Mesenchymal stem cell (in vitro differentiated cells and primary cell): ENCODE results near the gene TSHZ1.
"Not testable (repeated sequence)": the region's sequence is repeated elsewhere in the genome, so short reads cannot be mapped to it uniquely, and the experiment has no call there.

ENCODE experiments used
- DNase-seq: peaks from one replicate; pipeline ENCODE4 v3.0.0-alpha.2; 2013
- H2AFZ ChIP-seq: one replicate; pipeline ENCODE4 v1.6.1; 2013; ENCODE audit warnings: low read depth, mild to moderate bottlenecking, control low read depth, inconsistent platforms, low read length, moderate library complexity
- H2AK5ac ChIP-seq: 2 replicates; pipeline ENCODE4 v1.6.1; 2013; ENCODE audit warnings: low read length, moderate library complexity, mild to moderate bottlenecking, inconsistent platforms; ENCODE audit not compliant: severe bottlenecking
- H2BK120ac ChIP-seq: one replicate; pipeline ENCODE4 v1.6.1; 2013; ENCODE audit warnings: low read depth, mild to moderate bottlenecking, inconsistent platforms, low read length, moderate library complexity
- H2BK12ac ChIP-seq, 2 experiments: one replicate each; pipeline ENCODE4 v1.6.1; 2013; ENCODE audit warnings: inconsistent platforms in 2 of 2, low read length in 2 of 2, mild to moderate bottlenecking in 2 of 2, moderate library complexity in 2 of 2, control low read depth in 1 of 2
- H2BK15ac ChIP-seq: one replicate; pipeline ENCODE4 v1.6.1; 2013; ENCODE audit warnings: mild to moderate bottlenecking, low read depth, inconsistent platforms; ENCODE audit not compliant: poor library complexity, severe bottlenecking
- H2BK5ac ChIP-seq: 2 replicates; pipeline ENCODE4 v1.6.1; 2013; ENCODE audit warnings: low read depth, mild to moderate bottlenecking, low read length, control low read depth, inconsistent platforms; ENCODE audit not compliant: poor library complexity, severe bottlenecking
- H3K14ac ChIP-seq, 2 experiments: one replicate each; pipeline ENCODE4 v1.6.1; 2013; ENCODE audit warnings: inconsistent platforms in 2 of 2, low read length in 2 of 2, control low read depth in 1 of 2, mild to moderate bottlenecking in 1 of 2, moderate library complexity in 1 of 2
- H3K18ac ChIP-seq, 2 experiments: one replicate each; pipeline ENCODE4 v1.6.1; 2013; ENCODE audit warnings: inconsistent platforms in 2 of 2, low read length in 2 of 2, control low read depth in 1 of 2, low read depth in 1 of 2, mild to moderate bottlenecking in 1 of 2
- H3K23ac ChIP-seq, 2 experiments: one replicate each; pipeline ENCODE4 v1.6.1; 2013; ENCODE audit warnings: inconsistent platforms in 2 of 2, low read length in 2 of 2, mild to moderate bottlenecking in 2 of 2, moderate library complexity in 2 of 2, control low read depth in 1 of 2
- H3K27ac ChIP-seq: 2 replicates; pipeline ENCODE4 v1.5.1; 2013; ENCODE audit warnings: mild to moderate bottlenecking, moderate library complexity, low read length, control low read depth, inconsistent platforms; ENCODE audit not compliant: poor library complexity, severe bottlenecking
- H3K27me3 ChIP-seq, 2 experiments: 2 replicates each; pipeline versions ENCODE4 v1.6.1 to v1.7.0; 2013; ENCODE audit warnings: low read length in 2 of 2, mild to moderate bottlenecking in 2 of 2, moderate library complexity in 2 of 2, control low read depth in 1 of 2, inconsistent platforms in 1 of 2; ENCODE audit not compliant: control insufficient read depth in 1 of 2, insufficient read depth in 1 of 2
- H3K36me3 ChIP-seq, 2 experiments: 2 replicates each; pipeline versions ENCODE4 v1.6.1 to v1.7.0; 2013; ENCODE audit warnings: low read length in 2 of 2, control low read depth in 1 of 2, inconsistent platforms in 1 of 2, low read depth in 1 of 2, mild to moderate bottlenecking in 1 of 2; ENCODE audit not compliant: insufficient read depth in 2 of 2, control insufficient read depth in 1 of 2
- H3K4ac ChIP-seq, 2 experiments: one replicate each; pipeline ENCODE4 v1.6.1; 2013; ENCODE audit warnings: inconsistent platforms in 2 of 2, low read length in 2 of 2, mild to moderate bottlenecking in 2 of 2, moderate library complexity in 2 of 2, control low read depth in 1 of 2, low read depth in 1 of 2
- H3K4me1 ChIP-seq: 2 replicates; pipeline ENCODE4 v1.6.1; 2013; ENCODE audit warnings: low read depth, low read length, control low read depth; ENCODE audit not compliant: control insufficient read depth, insufficient read depth
- H3K4me2 ChIP-seq: 2 replicates; pipeline ENCODE4 v1.6.1; 2013; ENCODE audit warnings: low read length, mild to moderate bottlenecking, inconsistent platforms; ENCODE audit not compliant: poor library complexity, severe bottlenecking
- H3K4me3 ChIP-seq, 2 experiments: 2 replicates each; pipeline versions ENCODE4 v1.5.1 to v1.7.0; 2013; ENCODE audit warnings: low read length in 2 of 2, mild to moderate bottlenecking in 2 of 2, control low read depth in 1 of 2, low read depth in 1 of 2; ENCODE audit not compliant: insufficient read depth in 1 of 2
- H3K79me1 ChIP-seq: replicated peaks from 2 replicates; pipeline ENCODE4 v1.6.1; 2013; ENCODE audit warnings: mild to moderate bottlenecking, control low read depth, low read length, inconsistent platforms; ENCODE audit not compliant: poor library complexity, severe bottlenecking
- H3K9ac ChIP-seq: 2 replicates; pipeline ENCODE4 v1.7.0; 2013; ENCODE audit warnings: mild to moderate bottlenecking, low read length, moderate library complexity
- H3K9me3 ChIP-seq: 2 replicates; pipeline ENCODE4 v1.7.0; 2013; ENCODE audit warnings: mild to moderate bottlenecking, low read length; ENCODE audit not compliant: control insufficient read depth
- H4K8ac ChIP-seq: one replicate; pipeline ENCODE4 v1.6.1; 2013; ENCODE audit warnings: inconsistent platforms, mild to moderate bottlenecking, low read length, moderate library complexity
- H4K91ac ChIP-seq: one replicate; pipeline ENCODE4 v1.6.1; 2013; ENCODE audit warnings: mild to moderate bottlenecking, low read length, inconsistent platforms
- WGBS: methylation state at CpG from one replicate; pipeline ENCODE4 v1.1.7; 2013; ENCODE audit warnings: mixed read lengths; 5-methylcytosine and 5-hydroxymethylcytosine counted together

Gene TSHZ1

GRCh38 chr18:75323821-75324585 is 113.4 kb downstream of the TSHZ1 start:
- Histone ChIP-seq H3K4me1 (no peaks in the 10 kb centered on the region), H4K91ac (no peak overlapping the region)

GRCh38 chr18:75324686-75325257 is 114.2 kb downstream of the TSHZ1 start:
- no peak overlapping the region for H3K9ac ChIP-seq
- no peak overlapping the region for H3K4me2 ChIP-seq
- H3K27me3 ChIP-seq = no peaks in the 10 kb centered on the region
- H3K14ac ChIP-seq = no peak overlapping the region
- H4K8ac ChIP-seq = no peak overlapping the region
- H3K27ac ChIP-seq = no peak overlapping the region
- H3K18ac ChIP-seq = no peak overlapping the region
- no peak overlapping the region for H2AFZ ChIP-seq
- no peak overlapping the region for H2BK15ac ChIP-seq
- no peak overlapping the region for H2AK5ac ChIP-seq
- no peak overlapping the region for H2BK120ac ChIP-seq
- peaks cover 0 to 2% of the 10 kb centered on the region in 2 experiments for H3K36me3 ChIP-seq
- no peaks in the 10 kb centered on the region for H3K4me1 ChIP-seq
- no peak overlapping the region for H3K4me3 ChIP-seq
- peaks cover 17% of the 10 kb centered on the region for H3K9me3 ChIP-seq
- 14% methylated on average over 1 of the region's 2 CpGs for WGBS
- H3K23ac ChIP-seq = no peak overlapping the region
- H3K79me1 ChIP-seq = no peaks in the 10 kb centered on the region
- H4K91ac ChIP-seq = no peak overlapping the region
- no peak overlapping the region for H2BK12ac ChIP-seq
- H3K4ac ChIP-seq = no peak overlapping the region
- DNase-seq = no peak
- no peak overlapping the region for H2BK5ac ChIP-seq

More at GRCh38 chr18:75323821-75324585, 113.4 kb downstream of the TSHZ1 start:
- H3K23ac ChIP-seq = no peak overlapping the region
- no peak overlapping the region for H3K14ac ChIP-seq
- peaks cover 17% of the 10 kb centered on the region for H3K9me3 ChIP-seq
- no peaks in the 10 kb centered on the region for H3K27me3 ChIP-seq
- no peak overlapping the region for H3K27ac ChIP-seq
- H3K79me1 ChIP-seq = no peaks in the 10 kb centered on the region
- H3K4ac ChIP-seq = no peak overlapping the region
- 83% methylated on average over 4 of the region's 8 CpGs for WGBS
- H2AFZ ChIP-seq = no peak overlapping the region
- H4K8ac ChIP-seq = no peak overlapping the region
- H3K18ac ChIP-seq = no peak overlapping the region
- H2BK12ac ChIP-seq = no peak overlapping the region
- H3K4me2 ChIP-seq = no peak overlapping the region
- H3K4me3 ChIP-seq = no peak overlapping the region
- no peak overlapping the region for H2BK5ac ChIP-seq
- no peak overlapping the region for H2AK5ac ChIP-seq
- H3K36me3 ChIP-seq = peaks cover 0 to 2% of the 10 kb centered on the region in 2 experiments
- no peak overlapping the region for H3K9ac ChIP-seq
- no peak overlapping the region for H2BK120ac ChIP-seq
- DNase-seq = no peak
- no peak overlapping the region for H2BK15ac ChIP-seq

- not testable (repeated sequence) for H2BK15ac ChIP-seq, H3K18ac ChIP-seq, H3K27ac ChIP-seq, H3K4me2 ChIP-seq, H2BK12ac ChIP-seq, H3K23ac ChIP-seq, H2BK5ac ChIP-seq, H3K27me3 ChIP-seq, H2BK120ac ChIP-seq, H4K91ac ChIP-seq, H3K36me3 ChIP-seq, H3K79me1 ChIP-seq, H2AK5ac ChIP-seq, H3K4me1 ChIP-seq, H3K4me3 ChIP-seq, H3K9ac ChIP-seq, DNase-seq, H3K4ac ChIP-seq, H4K8ac ChIP-seq, H2AFZ ChIP-seq, H3K14ac ChIP-seq
- WGBS = 89% methylated on average over 2 of the region's 2 CpGs
- peaks cover 17% of the 10 kb centered on the region for H3K9me3 ChIP-seq
These were observed 119.2 kb downstream of the TSHZ1 start for GRCh38 chr18:75329753-75330152.

DNA sequence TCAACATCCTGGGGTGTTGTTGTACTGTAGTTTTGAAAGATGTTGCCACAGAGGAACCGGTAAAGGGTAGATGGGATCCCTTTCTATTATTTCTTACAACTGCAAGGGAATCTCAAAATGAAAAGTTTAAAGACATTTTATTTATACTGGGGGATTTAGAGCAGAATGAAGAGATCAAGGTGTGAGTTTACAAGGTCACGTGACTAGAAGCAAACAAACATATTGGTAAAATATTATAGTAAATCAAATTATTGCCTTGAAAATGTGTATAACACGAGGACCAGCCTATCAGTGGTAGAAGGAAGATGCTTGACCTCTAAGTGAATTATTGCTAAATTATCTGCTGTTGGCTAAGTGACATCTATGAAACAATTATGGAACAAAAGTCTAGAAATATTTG is 119.7 kb downstream of the TSHZ1 start:
- no peak overlapping the region for H3K9ac ChIP-seq
- no peak overlapping the region for H2BK120ac ChIP-seq
- no peak overlapping the region for H2BK12ac ChIP-seq
- H3K27ac ChIP-seq = no peak overlapping the region
- H4K91ac ChIP-seq = no peak overlapping the region
- no peak overlapping the region for H3K18ac ChIP-seq
- no peak overlapping the region for H3K4me2 ChIP-seq
- DNase-seq = no peak
- H3K36me3 ChIP-seq = no peaks in the 10 kb centered on the region
- no peaks in the 10 kb centered on the region for H3K79me1 ChIP-seq
- no peak overlapping the region for H2BK5ac ChIP-seq
- H3K27me3 ChIP-seq = no peaks in the 10 kb centered on the region
- no peak overlapping the region for H2AK5ac ChIP-seq
- H3K4ac ChIP-seq = no peak overlapping the region
- no peak overlapping the region for H3K23ac ChIP-seq
- no peak overlapping the region for H2AFZ ChIP-seq
- no peak overlapping the region for H2BK15ac ChIP-seq
- no peak overlapping the region for H3K4me3 ChIP-seq
- no peak overlapping the region for H4K8ac ChIP-seq
- H3K4me1 ChIP-seq = no peaks in the 10 kb centered on the region
- H3K14ac ChIP-seq = no peak overlapping the region
- WGBS = 83% methylated on average over 1 of the region's 3 CpGs
- peaks cover 17% of the 10 kb centered on the region for H3K9me3 ChIP-seq
